Fibroblast of mammary gland (primary cell): Measurements from ENCODE around the gene FOXF1.

ENCODE experiments used
- DNase-seq: peaks from one replicate; pipeline ENCODE4 v3.0.0-alpha.2; 2010; ENCODE audit warnings: low read depth
- H3K4me3 ChIP-seq: 2 replicates; pipeline ENCODE4 v1.5.1; 2011; ENCODE audit warnings: low read depth, mild to moderate bottlenecking, low read length, moderate library complexity; ENCODE audit not compliant: control insufficient read depth
- TF ChIP-seq, protein P1 (sequence below): conservative IDR thresholded peaks from 2 replicates; pipeline ENCODE4 v1.5.1; 2011; ENCODE audit warnings: low read depth, low read length, inconsistent platforms; ENCODE audit not compliant: control insufficient read depth, insufficient read depth

FOXF1 gene

DNA sequence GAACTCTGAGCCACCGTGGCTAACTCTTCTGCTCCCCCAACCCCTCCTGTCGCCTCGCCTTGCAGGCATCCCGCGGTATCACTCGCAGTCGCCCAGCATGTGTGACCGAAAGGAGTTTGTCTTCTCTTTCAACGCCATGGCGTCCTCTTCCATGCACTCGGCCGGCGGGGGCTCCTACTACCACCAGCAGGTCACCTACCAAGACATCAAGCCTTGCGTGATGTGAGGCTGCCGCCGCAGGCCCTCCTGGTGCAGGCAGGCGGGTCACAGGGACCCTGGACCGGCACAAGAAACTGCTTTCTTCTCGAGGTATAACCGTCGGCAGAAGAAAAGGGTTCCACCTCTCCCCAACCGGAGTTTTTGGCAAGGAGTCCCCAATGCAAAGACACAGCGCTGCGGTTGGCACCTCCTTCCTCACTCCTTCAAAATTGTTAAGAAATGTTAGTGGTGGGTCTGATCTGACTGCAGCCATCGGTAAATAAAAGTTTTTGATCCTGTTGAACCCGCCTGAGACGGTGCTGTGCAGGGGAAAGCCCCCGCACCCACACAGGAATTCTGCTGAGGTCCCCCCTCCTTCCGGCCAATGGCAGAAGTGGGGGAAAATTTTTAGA lies 2.6 kb downstream of the FOXF1 start:
- H3K4me3 ChIP-seq: peak overlapping the region; percentile 47
- TF ChIP-seq, protein P1, sequence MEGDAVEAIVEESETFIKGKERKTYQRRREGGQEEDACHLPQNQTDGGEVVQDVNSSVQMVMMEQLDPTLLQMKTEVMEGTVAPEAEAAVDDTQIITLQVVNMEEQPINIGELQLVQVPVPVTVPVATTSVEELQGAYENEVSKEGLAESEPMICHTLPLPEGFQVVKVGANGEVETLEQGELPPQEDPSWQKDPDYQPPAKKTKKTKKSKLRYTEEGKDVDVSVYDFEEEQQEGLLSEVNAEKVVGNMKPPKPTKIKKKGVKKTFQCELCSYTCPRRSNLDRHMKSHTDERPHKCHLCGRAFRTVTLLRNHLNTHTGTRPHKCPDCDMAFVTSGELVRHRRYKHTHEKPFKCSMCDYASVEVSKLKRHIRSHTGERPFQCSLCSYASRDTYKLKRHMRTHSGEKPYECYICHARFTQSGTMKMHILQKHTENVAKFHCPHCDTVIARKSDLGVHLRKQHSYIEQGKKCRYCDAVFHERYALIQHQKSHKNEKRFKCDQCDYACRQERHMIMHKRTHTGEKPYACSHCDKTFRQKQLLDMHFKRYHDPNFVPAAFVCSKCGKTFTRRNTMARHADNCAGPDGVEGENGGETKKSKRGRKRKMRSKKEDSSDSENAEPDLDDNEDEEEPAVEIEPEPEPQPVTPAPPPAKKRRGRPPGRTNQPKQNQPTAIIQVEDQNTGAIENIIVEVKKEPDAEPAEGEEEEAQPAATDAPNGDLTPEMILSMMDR: no peak
- no peak for DNase-seq

DNA sequence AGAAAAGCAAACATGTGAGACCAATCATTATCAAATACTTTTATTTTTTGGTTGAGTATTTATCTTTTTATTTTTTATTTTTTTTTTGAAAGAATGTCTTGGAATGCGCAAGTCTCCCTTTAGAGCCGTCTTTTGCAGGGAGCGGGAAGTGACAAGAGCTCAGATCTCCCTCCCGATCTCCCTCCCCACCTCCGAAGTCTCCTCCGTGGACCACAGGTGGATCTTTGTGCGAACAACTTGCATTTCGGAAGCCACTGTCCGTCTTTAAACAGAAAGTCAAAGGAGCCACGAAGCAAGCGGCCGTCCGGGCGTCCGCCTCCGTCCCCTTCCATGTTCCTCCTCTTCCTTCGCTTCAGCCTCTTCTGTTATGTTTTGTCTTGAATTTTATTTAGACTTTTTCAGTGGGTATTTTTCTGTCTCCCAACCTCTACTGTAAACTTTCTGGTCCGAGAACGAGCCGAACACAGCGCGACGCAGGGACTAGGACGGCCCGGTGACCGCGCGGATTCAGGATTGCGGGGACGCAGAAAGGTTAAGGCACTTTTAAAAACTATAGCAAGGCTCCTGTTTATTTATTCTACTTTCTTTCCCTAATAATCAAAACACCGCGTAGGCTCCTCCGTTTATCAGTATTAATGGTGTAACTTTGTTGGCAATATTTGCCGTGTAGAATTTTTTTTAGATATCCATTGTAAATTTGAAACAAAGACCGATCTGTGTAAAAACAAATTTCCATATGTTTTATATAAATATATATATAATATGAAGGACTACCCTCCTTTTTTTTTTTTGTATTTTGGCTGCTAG lies 3.3 kb downstream of the FOXF1 start:
- TF ChIP-seq, protein P1: no peak
- no peak for DNase-seq
- H3K4me3 ChIP-seq: peak overlapping the region; percentile 16

DNA sequence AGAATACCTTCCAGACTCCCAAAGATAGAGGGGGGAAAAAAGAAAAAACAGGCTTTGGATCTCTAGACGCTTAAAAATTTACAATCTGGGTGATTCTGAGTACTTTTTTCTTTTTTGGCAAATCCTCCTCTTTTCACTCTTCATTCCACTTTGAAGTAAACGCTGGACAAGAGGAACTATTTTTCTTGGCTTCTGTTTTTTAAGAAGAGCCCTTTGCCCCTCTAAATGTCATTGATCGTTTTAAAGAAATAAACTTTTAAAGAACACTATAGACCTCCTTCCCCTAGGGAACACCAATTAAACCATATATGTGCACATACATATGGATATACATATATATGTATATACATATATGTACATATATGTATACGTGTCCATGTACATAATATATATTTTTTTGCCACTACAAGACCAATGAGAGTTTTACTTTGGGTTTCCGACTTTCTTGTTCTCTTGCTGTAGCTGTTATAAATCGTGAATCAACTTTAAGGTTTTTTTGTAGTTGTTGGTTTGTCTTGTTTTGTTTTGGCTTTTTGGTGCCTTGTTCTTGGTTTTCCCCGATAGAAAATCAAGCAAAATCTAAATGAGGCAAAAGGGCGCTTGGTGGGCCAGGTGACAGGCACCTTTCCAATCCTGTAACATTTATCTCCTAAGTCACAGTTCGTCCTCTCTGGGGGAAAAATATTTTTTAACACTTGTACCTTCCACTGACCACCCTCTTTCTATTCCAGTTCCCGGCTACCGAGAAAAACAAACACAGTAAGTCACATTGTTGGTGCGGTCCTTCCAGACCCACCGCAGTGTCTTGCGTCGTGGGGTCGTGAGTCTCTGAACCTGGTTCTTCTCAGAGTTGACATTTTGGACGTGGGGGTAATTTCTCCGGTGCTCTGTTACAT lies 4.4 kb downstream of the FOXF1 start:
- H3K4me3 ChIP-seq: no peak overlapping the region
- TF ChIP-seq, protein P1: no peak
- no peak for DNase-seq

DNA sequence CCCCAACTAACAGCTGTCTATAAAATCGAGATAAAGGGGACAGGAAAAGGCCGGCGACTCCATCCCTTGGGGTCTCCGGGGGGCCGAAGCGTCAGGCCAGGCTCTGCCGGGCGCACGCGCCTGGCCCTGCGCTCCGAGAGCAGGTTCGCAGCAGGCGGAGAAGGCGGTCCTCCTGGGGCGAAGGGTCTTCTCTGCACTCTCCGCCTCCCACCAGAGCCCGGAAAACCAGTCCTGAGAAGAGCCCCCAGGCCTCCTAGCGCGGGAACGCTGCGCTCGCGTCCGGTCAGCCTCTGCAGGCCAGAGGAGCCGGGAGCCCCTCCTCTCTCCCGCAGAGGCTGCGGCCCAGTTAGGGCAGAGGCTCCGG lies 5.1 kb downstream of the FOXF1 start:
- peak overlapping the region; percentile 7 for H3K4me3 ChIP-seq
- TF ChIP-seq, protein P1: no peak
- DNase-seq: no peak

DNA sequence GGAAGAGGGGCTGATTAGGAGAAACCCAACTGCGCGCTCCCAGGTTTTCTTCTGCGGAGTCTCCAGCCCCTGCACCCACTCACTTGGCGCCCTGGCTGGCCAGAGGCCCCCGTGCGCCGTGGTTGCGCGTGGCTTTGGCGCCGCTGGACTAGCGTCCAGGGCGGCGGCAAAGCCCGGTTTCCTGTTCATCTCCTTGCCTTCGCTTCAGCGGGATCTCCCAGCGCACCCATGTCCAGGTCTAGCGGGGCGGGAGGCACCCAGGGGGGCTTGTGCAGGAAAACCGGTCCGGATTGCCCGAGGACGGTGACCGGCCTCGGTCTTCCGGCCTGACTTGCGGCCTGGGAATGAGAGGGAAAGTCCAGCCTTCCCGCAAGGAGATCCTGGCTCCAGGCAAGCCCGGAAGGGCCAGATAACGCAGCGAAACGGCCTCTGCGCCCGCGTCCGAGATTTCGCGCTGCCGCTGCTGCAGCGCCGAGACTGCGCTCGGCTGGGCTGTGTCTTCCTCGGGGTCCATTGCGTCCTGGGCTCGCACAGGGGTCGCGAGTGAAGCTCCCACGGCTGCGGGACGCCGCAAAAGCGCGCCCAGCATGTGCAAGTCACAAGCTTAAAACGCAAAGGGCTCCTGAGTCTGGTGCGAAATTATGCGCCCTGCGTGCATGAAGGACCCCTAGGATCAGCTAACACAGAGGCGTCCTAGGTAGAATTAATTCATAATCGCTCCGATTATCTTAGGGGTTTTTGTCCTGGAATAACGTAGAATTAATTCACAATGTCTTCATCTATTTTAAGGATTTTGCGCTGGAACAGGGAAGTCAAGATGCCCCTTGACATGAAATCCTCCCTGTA lies 5.7 kb downstream of the FOXF1 start:
- DNase-seq: peak; percentile 37

More for the DNA sequence above, 5.7 kb downstream of the FOXF1 start:
- peak overlapping the region; percentile 7 for H3K4me3 ChIP-seq
- TF ChIP-seq, protein P1: no peak
